Esophagus muscularis mucosa (tissue), 4 donors: ENCODE data around the gene GPRIN2. TPM values are rescaled to one million over a fixed set of nuclear protein-coding genes. Genes with fewer than 3 reads are reported as not detected.
A peak's percentile ranks its signal among the peaks of the same experiment; 100 is the strongest.

Experiments
- DNase-seq: peaks from one replicate; pipeline ENCODE4 v3.0.0-alpha.2; 2017; ENCODE audit errors: extremely low spot score
- H3K27ac ChIP-seq, 4 donors: fragments of 200-600 bp; sonication (generic); replicated peaks in 1 of 4; 1 replicate in 3 of 4; 2 replicates in 1 of 4; pipeline ENCODE4 v1.5.1; 2016 to 2019; ENCODE audit warnings: mild to moderate bottlenecking in 1 of 4
- H3K27me3 ChIP-seq, 4 donors: fragments of 200-600 bp; sonication (generic); one replicate each; pipeline versions ENCODE4 v1.5.1 to v1.6.0; 2016 to 2019
- H3K36me3 ChIP-seq, 4 donors: fragments of 200-600 bp; sonication (generic); one replicate each; pipeline ENCODE4 v1.5.1; 2016 to 2019
- H3K4me1 ChIP-seq, 4 donors: fragments of 200-600 bp; sonication (generic); one replicate each; pipeline ENCODE4 v1.5.1; 2016 to 2019
- H3K4me3 ChIP-seq, 4 donors: fragments of 200-600 bp; sonication (generic); 1 replicate in 2 of 4; 2 replicates in 2 of 4; pipeline ENCODE4 v1.5.1; 2016 to 2019; ENCODE audit warnings: mild to moderate bottlenecking in 4 of 4, moderate library complexity in 1 of 4
- H3K9me3 ChIP-seq, 4 donors: fragments of 200-600 bp; sonication (generic); 1 replicate in 3 of 4; 2 replicates in 1 of 4; pipeline ENCODE4 v1.5.1; 2016 to 2019
- EP300 ChIP-seq: sonication (generic); formaldehyde crosslinking; IDR thresholded peaks from one replicate; pipeline ENCODE4 v1.6.1; 2017; ENCODE audit warnings: antibody characterized with exemption
- POLR2A ChIP-seq: fragments of 450-650 bp; IDR thresholded peaks from one replicate; pipeline ENCODE4 v1.6.1; 2017; ENCODE audit warnings: antibody characterized with exemption, moderate library complexity, mild to moderate bottlenecking, low read depth
- POLR2AphosphoS5 ChIP-seq, 2 donors: sonication (generic); formaldehyde crosslinking; IDR thresholded peaks; one replicate each; pipeline ENCODE4 v1.6.1; 2017; ENCODE audit warnings: antibody characterized with exemption in 2 of 2
- WGBS: methylation state at CpG from one replicate; pipeline ENCODE4 v1.1.5; 2018; 5-methylcytosine and 5-hydroxymethylcytosine counted together
- intact Hi-C: fragments of 100-400 bp; cut with DNase I; formaldehyde crosslinking; loops from one replicate; pipeline ENCODE4 v1.15.1; 2023
- total RNA-seq, 4 donors: library from RNA; depleted of rRNA; stranded (reverse); fragments of >200 nt; gene quantifications; one replicate each; pipeline versions ENCODE4 v1.1.0 to v1.2.1, GENCODE V29; 2016
- TF ChIP-seq, protein P1 (sequence below), 3 experiments: fragments of 200-600 bp in 2 of 3; fragments of 450-650 bp in 1 of 3; sonication (generic) in 2 of 3; IDR thresholded peaks; one replicate each; pipeline ENCODE4 v1.5.1; 2017 to 2019; ENCODE audit warnings: antibody characterized with exemption in 3 of 3, mild to moderate bottlenecking in 2 of 3, moderate library complexity in 1 of 3

GPRIN2 gene
- total RNA-seq, 4 donors from 2014 or later = 1.3 to 2.2 TPM; not detected in 2

DNA sequence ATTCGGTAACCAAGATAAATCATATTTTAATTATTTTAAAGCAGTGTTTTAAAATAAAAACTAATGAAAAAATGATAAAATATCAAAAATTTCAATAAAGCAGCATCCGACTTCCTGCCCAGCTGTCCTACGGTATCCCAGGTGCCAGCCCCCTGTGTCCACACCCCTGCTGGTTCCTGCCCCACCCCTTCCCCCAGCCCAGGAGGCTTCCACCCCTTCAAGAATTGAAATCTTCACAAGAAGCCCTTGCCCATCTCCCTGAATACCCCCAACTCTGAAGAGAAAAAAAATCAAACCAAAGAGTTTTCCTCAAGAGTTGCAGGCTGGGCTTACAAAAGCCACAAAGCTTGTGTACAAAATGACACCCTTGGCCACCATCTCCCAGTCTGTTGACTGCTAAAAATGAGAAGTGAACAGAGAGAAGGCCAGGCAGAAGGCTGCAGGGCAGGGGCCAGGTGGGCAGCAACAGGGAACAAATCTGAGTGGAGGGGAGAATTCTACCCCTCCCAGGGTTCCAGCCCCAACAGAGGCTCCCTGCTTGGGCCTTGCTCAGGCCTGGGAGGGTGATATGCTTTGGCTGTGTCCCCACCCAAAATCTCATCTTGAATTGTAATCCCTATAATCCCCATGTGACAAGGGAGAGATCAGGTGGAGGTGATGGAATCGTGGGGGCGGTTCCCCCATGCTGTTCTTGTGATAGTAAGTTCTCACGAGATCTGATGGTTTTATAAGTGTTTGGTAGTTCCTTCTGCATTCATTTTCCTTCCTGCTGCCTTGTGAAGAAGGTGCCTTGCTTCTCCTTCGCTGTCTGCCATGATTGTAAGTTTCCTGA lies 14.5 kb downstream of the GPRIN2 start:
- Histone ChIP-seq H3K9me3 (no peaks in the 10 kb centered on the region), H3K27ac (no peak overlapping the region), H3K27me3 (peaks cover 0 to 10% (median 0%) of the 10 kb centered on the region in 4 donors), H3K36me3 (no peaks in the 10 kb centered on the region), H3K4me1 (peaks cover 6 to 47% (median 36%) of the 10 kb centered on the region in 4 donors), H3K4me3 (peak overlapping the region in 1 of 4 donors; percentile 36)
- 83% methylated on average over 7 of the region's 7 CpGs for whole genome bisulfite sequencing
- DNase-seq = no peak
- intact Hi-C loops = no loop called here
- TF ChIP-seq POLR2AphosphoS5 (IDR thresholded peaks at IDR 0.05) (no peak), POLR2A (no peak), EP300 (no peak)
- TF ChIP-seq, protein P1, sequence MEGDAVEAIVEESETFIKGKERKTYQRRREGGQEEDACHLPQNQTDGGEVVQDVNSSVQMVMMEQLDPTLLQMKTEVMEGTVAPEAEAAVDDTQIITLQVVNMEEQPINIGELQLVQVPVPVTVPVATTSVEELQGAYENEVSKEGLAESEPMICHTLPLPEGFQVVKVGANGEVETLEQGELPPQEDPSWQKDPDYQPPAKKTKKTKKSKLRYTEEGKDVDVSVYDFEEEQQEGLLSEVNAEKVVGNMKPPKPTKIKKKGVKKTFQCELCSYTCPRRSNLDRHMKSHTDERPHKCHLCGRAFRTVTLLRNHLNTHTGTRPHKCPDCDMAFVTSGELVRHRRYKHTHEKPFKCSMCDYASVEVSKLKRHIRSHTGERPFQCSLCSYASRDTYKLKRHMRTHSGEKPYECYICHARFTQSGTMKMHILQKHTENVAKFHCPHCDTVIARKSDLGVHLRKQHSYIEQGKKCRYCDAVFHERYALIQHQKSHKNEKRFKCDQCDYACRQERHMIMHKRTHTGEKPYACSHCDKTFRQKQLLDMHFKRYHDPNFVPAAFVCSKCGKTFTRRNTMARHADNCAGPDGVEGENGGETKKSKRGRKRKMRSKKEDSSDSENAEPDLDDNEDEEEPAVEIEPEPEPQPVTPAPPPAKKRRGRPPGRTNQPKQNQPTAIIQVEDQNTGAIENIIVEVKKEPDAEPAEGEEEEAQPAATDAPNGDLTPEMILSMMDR (IDR thresholded peaks at IDR 0.05) = no peak

DNA sequence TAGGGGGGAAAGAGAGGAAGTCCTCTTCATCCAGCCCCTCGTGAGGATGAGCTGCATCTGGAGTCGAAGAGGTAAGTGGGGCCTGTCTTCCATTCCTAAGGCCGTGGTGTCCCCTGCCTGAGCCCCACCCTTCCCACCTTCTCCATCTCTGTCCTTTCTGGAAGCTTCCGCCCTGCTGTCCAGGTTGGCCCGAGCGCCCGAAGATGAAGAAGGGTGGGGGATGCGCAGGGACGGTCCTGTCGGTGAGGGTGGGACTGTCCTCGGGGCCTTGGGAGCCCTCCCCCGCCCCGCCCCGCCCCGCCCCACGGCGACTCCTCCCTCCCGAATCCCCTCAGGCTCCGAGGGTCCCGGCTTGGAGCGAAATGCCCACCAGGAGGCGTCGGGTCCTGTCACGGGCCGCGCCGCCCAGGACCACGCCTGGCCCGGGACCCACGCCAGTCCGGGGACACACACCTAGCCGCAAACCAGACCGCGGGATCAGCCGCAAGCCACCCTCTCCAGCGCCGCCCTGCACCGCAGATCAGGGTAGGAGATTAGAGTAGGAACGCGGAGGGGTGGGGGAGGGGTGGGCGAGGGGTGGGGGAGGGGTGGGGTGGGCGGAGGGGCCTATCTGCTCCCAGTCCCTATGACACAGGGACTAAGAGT lies 15.3 kb downstream of the GPRIN2 start:
- peaks cover 0 to 12% (median 0%) of the 10 kb centered on the region in 4 donors for H3K27me3 ChIP-seq
- H3K4me1 ChIP-seq = peaks cover 6 to 47% (median 36%) of the 10 kb centered on the region in 4 donors
- H3K9me3 ChIP-seq = no peaks in the 10 kb centered on the region
- DNase-seq = no peak
- intact Hi-C loops = no loop called here
- TF ChIP-seq POLR2AphosphoS5 (IDR thresholded peaks at IDR 0.05) = no peak
- TF ChIP-seq, protein P1 (IDR thresholded peaks at IDR 0.05) = peak in 1 of 3 experiments; percentile 33
- peak overlapping the region in 1 of 4 donors; percentile 67 for H3K27ac ChIP-seq
- H3K4me3 ChIP-seq = peak overlapping the region; percentile 36 to 50 (median 37)
- 16% methylated on average over 35 of the region's 42 CpGs for WGBS
- H3K36me3 ChIP-seq = no peaks in the 10 kb centered on the region

DNA sequence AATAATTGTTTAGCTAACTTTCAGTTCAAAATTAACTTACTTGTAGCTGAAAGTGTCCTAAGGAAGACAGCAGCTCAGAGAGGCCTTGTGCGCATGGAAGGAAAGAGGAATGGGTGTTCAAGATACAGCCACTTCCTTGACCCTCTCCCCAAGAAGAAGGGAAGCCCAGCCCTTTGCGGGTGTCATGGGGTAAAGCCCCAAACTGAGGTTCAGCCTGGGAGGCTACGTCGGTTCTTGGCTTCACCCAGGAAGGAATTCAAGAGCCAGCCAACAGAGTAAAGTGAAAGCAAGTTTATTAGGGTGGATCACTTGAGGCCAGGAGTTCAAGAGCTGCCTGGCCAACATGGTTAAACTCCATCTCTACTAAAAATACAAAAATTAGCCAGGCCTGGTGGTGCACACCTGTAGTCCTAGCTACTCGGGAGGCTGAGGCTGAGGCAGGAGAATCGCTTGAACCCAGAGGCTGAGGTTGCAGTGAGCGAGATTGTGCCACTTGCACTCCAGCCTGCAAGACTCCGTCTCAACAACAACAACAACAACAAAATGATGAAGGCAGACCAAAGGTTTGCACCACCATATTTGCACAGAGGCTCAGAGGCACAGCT lies 15.9 kb downstream of the GPRIN2 start:
- no peak for DNase-seq
- Histone ChIP-seq H3K27ac (peak overlapping the region; percentile 44 to 77 (median 72)), H3K9me3 (no peaks in the 10 kb centered on the region)

DNA sequence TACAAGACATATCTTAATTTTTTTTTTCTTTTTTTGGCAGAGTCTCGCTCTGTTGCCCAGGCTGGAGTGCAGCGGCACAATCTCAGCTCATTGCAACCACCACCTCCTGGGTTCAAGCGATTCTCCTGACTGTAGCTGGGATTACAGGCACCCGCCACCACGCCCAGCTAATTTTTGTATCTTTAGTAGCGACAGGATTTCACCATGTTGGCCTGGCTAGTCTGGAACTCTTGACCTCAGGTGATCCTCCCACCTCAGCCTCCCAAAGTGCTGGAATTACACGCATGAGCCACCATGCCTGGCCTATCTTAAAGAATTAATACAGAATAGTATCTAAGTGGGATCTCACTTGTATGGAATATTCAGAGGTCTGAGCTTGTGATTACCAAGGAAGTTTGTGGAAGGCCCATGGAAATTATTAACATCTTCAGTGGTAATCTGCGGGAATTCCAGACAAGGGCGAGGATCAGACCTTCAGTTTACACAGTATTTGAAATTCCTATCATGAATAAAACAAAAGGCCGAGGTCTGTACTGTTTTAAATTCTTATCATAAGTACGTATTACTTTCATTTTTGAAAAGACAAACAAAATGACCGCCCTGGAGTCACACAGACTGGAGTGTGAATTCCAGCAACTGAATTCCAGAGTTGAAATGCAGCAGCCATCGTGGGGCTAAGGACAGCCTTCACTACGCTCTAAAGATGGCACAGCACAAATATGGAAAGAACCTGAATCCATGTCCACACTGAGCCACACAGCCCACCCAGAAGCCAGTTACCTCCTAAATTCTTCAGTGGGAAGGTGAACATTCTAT lies 16.7 kb downstream of the GPRIN2 start:
- Histone ChIP-seq H3K36me3 (no peaks in the 10 kb centered on the region), H3K9me3 (no peaks in the 10 kb centered on the region), H3K27me3 (peaks cover 0 to 19% (median 0%) of the 10 kb centered on the region in 4 donors), H3K27ac (peak overlapping the region; percentile 44 to 77 (median 72)), H3K4me3 (peak overlapping the region in 1 of 4 donors; percentile 19), H3K4me1 (peaks cover 6 to 40% (median 29%) of the 10 kb centered on the region in 4 donors)
- 70% methylated on average over 14 of the region's 14 CpGs for WGBS
- intact Hi-C loops = no loop called here
- no peak for DNase-seq
- TF ChIP-seq POLR2A (no peak), POLR2AphosphoS5 (IDR thresholded peaks at IDR 0.05) (no peak), EP300 (no peak)
- TF ChIP-seq, protein P1 (IDR thresholded peaks at IDR 0.05) = no peak

More for the DNA sequence above, 15.9 kb downstream of the GPRIN2 start:
- Histone ChIP-seq H3K4me3 (peak overlapping the region in 1 of 4 donors; percentile 38), H3K27me3 (peaks cover 0 to 18% (median 0%) of the 10 kb centered on the region in 4 donors), H3K36me3 (no peaks in the 10 kb centered on the region), H3K4me1 (peaks cover 6 to 47% (median 36%) of the 10 kb centered on the region in 4 donors)
- intact Hi-C loops = no loop called here
- TF ChIP-seq POLR2A (no peak), POLR2AphosphoS5 (IDR thresholded peaks at IDR 0.05) (no peak), EP300 (no peak)
- TF ChIP-seq, protein P1 (IDR thresholded peaks at IDR 0.05) = no peak
- 85% methylated on average over 8 of the region's 8 CpGs for WGBS
